Activated CD4-positive, alpha-beta T cell treated with anti-CD3 and anti-CD28 coated beads, Interleukin-2, amount 10 ng/mL, durations not matched to agents 7 days and 5 days (primary cell): Measurements from ENCODE around the gene SETD2. TPM values are rescaled to one million over a fixed set of nuclear protein-coding genes. Genes with fewer than 3 reads are reported as not detected.
"Not testable (repeated sequence)": the region's sequence is repeated elsewhere in the genome, so short reads cannot be mapped to it uniquely, and the experiment has no call there.

Source experiments
- CTCF ChIA-PET: fragments of 350-600 bp; sonication (Branson Sonifier 250); formaldehyde crosslinking; loops from one replicate; lab custom pipeline; 2021; ENCODE audit warnings: antibody characterized with exemption; lab: Charles Lee
- POLR2A ChIA-PET: fragments of 350-600 bp; sonication (Branson Sonifier 250); formaldehyde crosslinking; loops from one replicate; lab custom pipeline; 2021; ENCODE audit warnings: antibody characterized with exemption; lab: Charles Lee
- DNase-seq: peaks from one replicate; pipeline ENCODE4 v3.0.0-alpha.2; 2020
- H3K27ac Mint-ChIP-seq: one replicate; pipeline ENCODE4 v1.8.0; 2021; ENCODE audit warnings: mild to moderate bottlenecking, moderate library complexity, mixed read lengths
- H3K27me3 Mint-ChIP-seq: one replicate; pipeline ENCODE4 v1.8.0; 2021; ENCODE audit warnings: mixed read lengths
- H3K36me3 Mint-ChIP-seq: one replicate; pipeline ENCODE4 v1.8.0; 2021; ENCODE audit warnings: low read depth, mixed read lengths
- H3K4me1 Mint-ChIP-seq: one replicate; pipeline ENCODE4 v1.8.0; 2021; ENCODE audit warnings: mixed read lengths
- H3K4me3 Mint-ChIP-seq: one replicate; pipeline ENCODE4 v1.8.0; 2021; ENCODE audit warnings: mild to moderate bottlenecking, moderate library complexity, mixed read lengths
- H3K9me3 Mint-ChIP-seq: one replicate; pipeline ENCODE4 v1.8.0; 2021; ENCODE audit warnings: mixed read lengths
- total RNA-seq, 2 experiments: library from RNA; stranded (reverse); gene quantifications; one replicate each; pipeline ENCODE4 v1.2.3, GENCODE V29; 2021

Gene SETD2
- total RNA-seq, 2 experiments from 2014 or later: 44.4 to 48.3 TPM

DNA sequence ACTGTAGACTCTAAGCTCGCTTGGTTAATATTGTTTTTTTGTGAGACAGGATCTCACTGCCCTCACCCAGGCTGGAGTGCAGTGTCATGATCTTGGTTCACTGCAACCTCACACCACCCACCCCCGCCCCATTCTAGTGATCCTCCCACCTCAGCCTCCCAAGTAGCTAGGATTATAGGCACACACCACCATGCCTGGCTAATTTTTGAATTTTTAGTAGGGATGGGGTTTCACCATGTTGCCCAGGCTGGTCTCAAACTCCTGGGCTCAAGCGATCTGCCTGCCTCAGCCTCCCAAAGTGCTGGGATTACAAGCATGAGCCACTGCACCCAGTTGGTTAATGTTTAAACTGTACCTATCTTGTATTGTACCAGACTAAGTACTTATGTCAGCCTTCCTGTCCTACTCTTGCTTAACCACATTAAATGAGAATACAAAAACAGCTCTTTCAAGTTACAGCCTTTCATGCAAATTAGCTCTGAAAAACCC is 22.9 kb downstream of the SETD2 start:
- peak overlapping the region; percentile 72 for H3K27ac Mint-ChIP-seq
- H3K36me3 Mint-ChIP-seq, POLR2A ChIA-PET, H3K27me3 Mint-ChIP-seq, H3K9me3 Mint-ChIP-seq: not testable (repeated sequence)
- peaks cover 37% of the 10 kb centered on the region for H3K4me1 Mint-ChIP-seq
- CTCF ChIA-PET: interaction anchor here (1.3 kb wide), 1 partner anchor 23 kb away, joined by 3 read pairs; the partner anchor contains the start of gene SETD2
- H3K4me3 Mint-ChIP-seq: peak overlapping the region; percentile 22
- DNase-seq: peak; percentile 16

DNA sequence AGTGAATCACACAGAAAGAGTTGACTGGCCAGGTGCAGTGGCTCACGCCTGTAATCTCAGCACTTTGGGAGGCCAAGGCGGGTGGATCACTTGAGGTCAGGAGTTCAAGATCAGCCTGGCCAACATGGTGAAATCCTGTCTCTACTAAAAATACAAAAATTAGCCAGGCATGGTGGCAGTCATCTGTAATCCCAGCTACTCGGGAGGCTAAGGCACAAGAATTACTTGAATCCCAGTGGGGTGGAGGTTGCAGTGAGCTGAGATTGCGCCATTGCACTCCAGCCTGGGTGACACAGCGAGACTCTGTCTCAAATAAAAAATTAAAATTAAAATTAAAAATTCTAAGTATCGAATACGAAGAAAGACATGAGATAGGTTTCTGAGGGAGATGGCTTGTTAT is 23.4 kb downstream of the SETD2 start:
- CTCF ChIA-PET, H3K9me3 Mint-ChIP-seq, H3K27ac Mint-ChIP-seq, H3K27me3 Mint-ChIP-seq, POLR2A ChIA-PET, H3K36me3 Mint-ChIP-seq, DNase-seq, H3K4me3 Mint-ChIP-seq: not testable (repeated sequence)
- H3K4me1 Mint-ChIP-seq: peaks cover 41% of the 10 kb centered on the region

DNA sequence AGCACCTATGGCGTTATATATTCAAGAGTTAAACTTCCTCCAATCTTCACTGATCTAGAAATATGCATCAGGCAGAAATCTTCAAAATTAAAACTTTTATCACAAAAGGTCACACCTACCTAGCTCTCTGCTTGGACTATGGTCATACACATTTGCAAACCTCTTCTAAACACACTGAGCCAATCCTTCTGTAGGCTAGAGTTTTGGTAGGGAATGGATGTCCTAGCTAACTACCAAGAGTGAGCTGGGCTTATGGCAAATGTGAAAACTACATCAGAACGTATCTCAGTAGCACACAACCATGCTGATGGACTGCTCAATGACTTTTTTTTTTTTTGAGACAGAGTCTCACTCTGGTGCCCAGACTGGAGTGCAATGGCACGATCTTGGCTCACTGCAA is 29.6 kb downstream of the SETD2 start:
- POLR2A ChIA-PET: no interaction called here
- H3K36me3 Mint-ChIP-seq: peaks cover 9% of the 10 kb centered on the region
- H3K4me3 Mint-ChIP-seq: no peak overlapping the region
- H3K27ac Mint-ChIP-seq: no peak overlapping the region
- H3K27me3 Mint-ChIP-seq: no peaks in the 10 kb centered on the region
- no peaks in the 10 kb centered on the region for H3K9me3 Mint-ChIP-seq
- CTCF ChIA-PET: interaction anchor here (0.6 kb wide), 4 partner anchors 26 to 1790 kb away, joined by 3 to 6 read pairs (median 5); no protein-coding TSS in a partner anchor
- no peak for DNase-seq
- peaks cover 39% of the 10 kb centered on the region for H3K4me1 Mint-ChIP-seq

DNA sequence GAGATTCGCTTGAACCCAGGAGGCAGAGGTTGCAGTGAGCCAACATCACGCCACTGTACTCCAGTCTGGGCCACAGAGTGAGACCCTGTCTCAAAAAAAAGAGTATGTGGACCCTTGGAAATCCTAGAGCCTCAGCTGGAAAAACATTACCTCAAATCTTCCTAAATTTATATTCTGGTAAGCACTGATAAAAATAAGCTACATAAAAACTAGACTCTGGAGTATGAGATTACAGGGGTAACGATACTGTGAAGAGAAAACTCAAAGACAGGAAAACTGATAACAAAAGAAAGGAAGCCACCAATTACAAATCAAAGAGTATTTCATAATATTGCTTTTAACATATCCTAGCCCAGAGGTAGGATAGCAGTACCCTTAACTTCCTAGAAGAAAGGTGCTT is 30.3 kb downstream of the SETD2 start:
- H3K36me3 Mint-ChIP-seq: peaks cover 9% of the 10 kb centered on the region
- H3K4me3 Mint-ChIP-seq: no peak overlapping the region
- POLR2A ChIA-PET: no interaction called here
- no peaks in the 10 kb centered on the region for H3K27me3 Mint-ChIP-seq
- no peaks in the 10 kb centered on the region for H3K9me3 Mint-ChIP-seq
- no peak for DNase-seq
- no peak overlapping the region for H3K27ac Mint-ChIP-seq
- CTCF ChIA-PET: no interaction called here
- H3K4me1 Mint-ChIP-seq: peaks cover 38% of the 10 kb centered on the region

DNA sequence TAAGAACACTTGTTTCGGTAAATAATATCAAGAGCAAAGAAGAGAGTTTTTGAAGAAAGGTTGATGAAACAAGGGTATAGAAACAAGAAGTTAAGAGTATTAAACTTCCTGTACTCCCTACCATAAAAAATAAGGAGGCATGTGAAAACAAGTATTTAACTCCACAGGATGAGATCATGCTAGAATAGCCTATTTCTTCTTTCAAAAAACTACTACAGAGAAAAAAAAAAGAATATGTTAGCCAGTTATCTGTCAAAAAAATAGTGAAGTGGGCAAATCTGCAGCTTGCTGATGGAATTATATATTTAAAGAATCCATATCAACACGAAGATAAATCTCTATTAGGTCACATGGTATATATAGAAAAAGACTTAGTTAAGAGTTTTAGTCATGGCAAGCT is 33.4 kb downstream of the SETD2 start:
- Mint-ChIP-seq H3K4me3 (no peak overlapping the region), H3K4me1 (peaks cover 37% of the 10 kb centered on the region), H3K27ac (no peak overlapping the region), H3K9me3 (no peaks in the 10 kb centered on the region), H3K27me3 (no peaks in the 10 kb centered on the region), H3K36me3 (peaks cover 19% of the 10 kb centered on the region)
- ChIA-PET CTCF (interaction anchor here (0.5 to 0.6 kb wide), 2 partner anchors 139 to 168 kb away, joined by 5 to 7 read pairs; no protein-coding TSS in a partner anchor), POLR2A (interaction anchor here (0.6 kb wide), 1 partner anchor 163 kb away, joined by 3 read pairs; no protein-coding TSS in a partner anchor)
- no peak for DNase-seq

DNA sequence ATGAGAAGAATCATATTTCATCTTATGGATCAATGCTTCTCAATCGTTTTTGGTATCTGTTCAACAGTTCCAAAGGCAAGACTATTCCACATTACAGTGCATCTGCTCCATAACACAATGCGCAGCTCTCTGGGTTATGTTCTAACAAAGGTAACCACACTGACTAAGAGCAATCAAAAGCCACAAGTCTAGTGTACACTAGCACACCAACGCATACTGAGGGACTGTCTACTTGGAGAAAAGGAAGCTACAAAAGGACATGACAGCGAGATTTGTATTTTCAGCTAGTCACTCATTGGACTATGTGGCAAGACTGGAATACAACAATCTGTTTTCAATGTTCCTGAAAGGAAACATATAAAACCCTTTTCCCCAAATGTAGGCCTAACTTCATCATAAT is 35.8 kb downstream of the SETD2 start:
- Mint-ChIP-seq H3K9me3 (no peaks in the 10 kb centered on the region), H3K27ac (no peak overlapping the region), H3K36me3 (peaks cover 38% of the 10 kb centered on the region), H3K4me3 (no peak overlapping the region), H3K4me1 (peaks cover 25% of the 10 kb centered on the region), H3K27me3 (no peaks in the 10 kb centered on the region)
- CTCF ChIA-PET: interaction anchor here (0.5 kb wide), 1 partner anchor 19 kb away, joined by 3 read pairs; no protein-coding TSS in a partner anchor
- POLR2A ChIA-PET: no interaction called here
- DNase-seq: no peak

DNA sequence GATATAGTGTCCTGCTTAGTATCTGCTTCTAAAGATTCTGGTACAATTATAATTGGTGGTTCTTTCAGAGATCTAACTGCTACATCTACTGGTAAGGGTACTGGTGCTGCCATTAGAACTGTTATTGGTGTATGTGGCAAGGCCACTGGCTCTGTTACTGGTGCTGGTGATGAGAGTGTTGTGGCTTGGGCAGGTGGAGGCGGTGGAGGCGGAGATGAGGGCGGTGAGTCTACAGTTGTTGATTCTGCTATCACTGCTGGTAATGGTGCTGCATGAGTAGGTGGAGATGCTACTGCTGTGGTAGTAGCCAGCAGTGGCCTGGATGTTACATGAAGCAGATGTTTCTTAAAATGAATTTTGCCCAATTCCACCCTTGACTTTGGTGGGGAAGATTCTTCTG is 40.1 kb downstream of the SETD2 start:
- no peak for DNase-seq
- ChIA-PET CTCF (interaction anchor here (1.1 kb wide), 1 partner anchor 11 kb away, joined by 3 read pairs; no protein-coding TSS in a partner anchor), POLR2A (no interaction called here)
- Mint-ChIP-seq H3K27ac (no peak overlapping the region), H3K36me3 (peaks cover 68% of the 10 kb centered on the region), H3K27me3 (no peaks in the 10 kb centered on the region), H3K4me1 (peaks cover 33% of the 10 kb centered on the region), H3K4me3 (no peak overlapping the region), H3K9me3 (peaks cover 7% of the 10 kb centered on the region)

DNA sequence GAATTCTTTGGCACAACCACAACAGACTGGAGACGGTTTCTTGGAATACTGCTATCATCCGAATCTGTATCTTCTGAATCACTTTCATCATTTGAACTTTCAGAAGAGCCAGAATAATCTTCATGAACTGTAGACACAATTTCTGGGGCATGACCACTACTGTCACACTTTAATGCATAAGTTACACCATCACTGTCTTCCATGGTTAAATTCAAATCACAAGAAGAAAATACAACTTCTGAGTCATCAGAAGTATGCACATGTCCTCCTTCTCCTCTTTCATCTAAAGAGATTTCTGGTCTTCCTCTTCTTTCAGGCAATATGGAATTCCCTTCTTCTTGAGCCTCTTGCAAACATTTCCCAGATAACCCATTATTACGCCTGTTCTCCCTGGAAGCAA is 42.5 kb downstream of the SETD2 start:
- Mint-ChIP-seq H3K9me3 (peaks cover 7% of the 10 kb centered on the region), H3K4me1 (peaks cover 34% of the 10 kb centered on the region), H3K27me3 (no peaks in the 10 kb centered on the region), H3K4me3 (no peak overlapping the region), H3K27ac (no peak overlapping the region), H3K36me3 (peaks cover 74% of the 10 kb centered on the region)
- POLR2A ChIA-PET: no interaction called here
- CTCF ChIA-PET: no interaction called here
- no peak for DNase-seq

DNA sequence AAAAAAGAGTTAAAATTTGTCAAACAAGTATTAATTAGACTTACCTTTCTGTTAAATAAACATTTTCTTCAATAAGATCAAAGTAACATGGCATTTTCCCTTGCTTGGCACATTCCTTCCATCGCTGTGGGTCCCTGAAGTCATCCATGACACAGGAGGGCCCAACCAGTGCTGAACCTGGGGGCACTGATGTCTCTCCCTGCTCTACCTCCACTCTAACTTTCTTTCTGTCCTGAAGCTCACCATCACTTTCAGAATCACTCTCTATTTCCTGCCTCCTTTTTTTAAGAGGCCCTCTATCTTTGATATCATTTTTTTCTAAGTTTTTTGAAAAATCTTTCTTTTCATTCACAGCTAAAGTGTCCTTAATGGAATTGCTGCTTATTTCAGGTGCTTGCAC is 43.8 kb downstream of the SETD2 start:
- Mint-ChIP-seq H3K4me3 (no peak overlapping the region), H3K4me1 (peaks cover 32% of the 10 kb centered on the region), H3K9me3 (peaks cover 7% of the 10 kb centered on the region), H3K27ac (peak overlapping the region; percentile 63), H3K36me3 (peaks cover 68% of the 10 kb centered on the region), H3K27me3 (no peaks in the 10 kb centered on the region)
- DNase-seq: no peak
- ChIA-PET POLR2A (no interaction called here), CTCF (no interaction called here)

DNA sequence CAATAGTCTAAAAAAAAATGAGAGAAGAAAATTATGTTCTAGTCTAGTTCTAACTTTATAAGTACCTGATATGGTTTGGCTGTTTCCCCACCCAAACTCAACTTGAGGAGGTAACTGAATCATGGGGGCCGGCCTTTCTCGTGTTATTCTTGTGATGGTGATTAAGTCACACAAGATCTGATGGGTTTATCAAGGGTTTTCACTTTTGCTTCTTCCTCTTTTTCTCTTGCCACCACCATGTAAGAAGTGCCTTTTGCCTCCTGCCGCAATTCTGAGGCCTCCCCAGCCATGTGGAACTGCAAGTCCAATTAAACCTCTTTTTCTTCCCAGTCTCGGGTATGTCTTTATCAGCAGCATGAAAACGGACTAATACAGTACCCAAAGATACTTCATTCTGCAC is 44.5 kb downstream of the SETD2 start:
- Mint-ChIP-seq H3K27ac (peak overlapping the region; percentile 4), H3K36me3 (peaks cover 67% of the 10 kb centered on the region), H3K4me1 (peaks cover 32% of the 10 kb centered on the region)
- H3K9me3 Mint-ChIP-seq, POLR2A ChIA-PET, H3K27me3 Mint-ChIP-seq, H3K4me3 Mint-ChIP-seq, DNase-seq, CTCF ChIA-PET: not testable (repeated sequence)

DNA sequence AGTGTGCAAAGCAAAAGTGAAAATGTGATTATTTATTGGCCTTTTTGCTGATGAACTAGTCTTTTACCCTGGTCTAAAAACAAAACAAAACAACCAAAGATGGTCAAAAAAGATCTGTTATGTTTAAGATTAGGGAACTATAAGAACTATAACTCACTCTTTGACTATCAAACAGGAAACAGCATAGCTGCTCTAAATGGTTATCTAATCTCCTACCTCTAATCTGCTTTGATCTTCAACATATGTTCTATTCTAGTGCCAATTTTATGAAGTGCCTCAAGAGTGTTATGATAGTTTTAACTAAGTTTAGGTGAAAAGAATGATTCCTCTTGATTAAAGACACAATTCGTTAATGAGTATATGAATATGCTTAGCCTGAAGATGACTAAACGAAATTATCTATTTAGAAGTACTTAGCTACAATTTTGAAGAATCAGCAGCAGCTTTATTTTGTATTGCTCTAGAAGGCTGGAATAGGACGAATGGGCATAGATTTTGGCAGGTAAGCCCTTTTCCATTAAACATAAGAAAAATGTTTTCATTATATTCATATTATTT is 46.0 kb downstream of the SETD2 start:
- peaks cover 32% of the 10 kb centered on the region for H3K4me1 Mint-ChIP-seq
- peaks cover 66% of the 10 kb centered on the region for H3K36me3 Mint-ChIP-seq
- no peak for DNase-seq
- peaks cover 7% of the 10 kb centered on the region for H3K9me3 Mint-ChIP-seq
- CTCF ChIA-PET: no interaction called here
- POLR2A ChIA-PET: no interaction called here
- H3K27me3 Mint-ChIP-seq: no peaks in the 10 kb centered on the region
- peak overlapping the region; percentile 68 for H3K27ac Mint-ChIP-seq
- H3K4me3 Mint-ChIP-seq: no peak overlapping the region

DNA sequence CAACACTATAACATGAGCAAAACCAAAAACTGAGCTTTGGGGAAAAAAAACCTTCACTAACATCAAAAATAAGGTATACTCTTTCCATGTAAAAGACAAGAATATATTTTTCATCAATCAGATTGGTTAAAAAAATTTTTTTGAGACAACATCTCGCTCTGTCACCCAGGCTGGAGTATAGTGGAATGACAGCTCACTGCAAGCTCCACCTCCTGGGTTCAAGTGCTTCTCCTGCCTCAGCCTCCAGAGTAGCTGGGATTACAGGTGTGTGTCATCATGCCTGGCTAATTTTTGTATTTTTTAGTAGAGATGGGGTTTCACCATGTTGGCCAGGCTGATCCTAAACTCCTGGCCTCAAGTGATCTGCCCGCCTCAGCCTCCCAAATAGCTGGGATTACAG is 48.4 kb downstream of the SETD2 start:
- not testable (repeated sequence) for H3K4me3 Mint-ChIP-seq

DNA sequence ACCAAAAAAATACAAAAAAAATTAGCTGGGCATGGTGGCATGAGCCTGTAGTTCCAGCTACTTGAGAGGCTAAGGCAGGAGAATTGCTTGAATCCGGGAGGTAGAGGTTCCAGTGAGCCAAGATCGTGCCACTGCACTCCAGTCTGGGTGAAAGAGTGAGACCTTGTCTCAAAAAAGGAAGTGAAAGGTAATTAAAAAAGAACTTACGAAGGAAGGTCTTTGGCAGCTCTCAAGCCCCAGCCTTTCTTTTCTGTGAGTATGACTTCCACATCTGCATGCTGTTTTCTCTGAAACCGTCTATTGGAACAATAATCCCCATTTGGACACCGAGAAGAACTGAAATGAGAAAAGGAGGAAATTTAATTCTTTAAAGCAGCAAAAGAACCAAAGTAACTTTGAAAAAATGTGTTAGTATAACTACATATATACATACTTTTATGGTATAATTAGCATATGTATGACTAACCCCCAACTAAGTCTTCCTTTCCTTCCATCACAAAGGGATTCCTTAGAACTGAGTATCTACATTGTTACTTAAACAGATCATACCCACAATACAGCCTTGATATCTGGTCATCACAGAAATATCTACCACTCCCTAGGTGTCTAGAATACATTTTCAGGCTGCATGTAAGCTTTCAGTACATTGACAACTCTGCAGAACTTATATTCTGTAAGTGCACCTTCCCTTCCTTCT is 50.1 kb downstream of the SETD2 start:
- Mint-ChIP-seq H3K9me3 (no peaks in the 10 kb centered on the region), H3K27me3 (no peaks in the 10 kb centered on the region), H3K4me1 (peaks cover 9% of the 10 kb centered on the region), H3K27ac (no peak overlapping the region), H3K36me3 (peaks cover 48% of the 10 kb centered on the region), H3K4me3 (no peak overlapping the region)
- ChIA-PET POLR2A (no interaction called here), CTCF (no interaction called here)
- no peak for DNase-seq

More for the DNA sequence above, 48.4 kb downstream of the SETD2 start:
- Mint-ChIP-seq H3K4me1 (peaks cover 20% of the 10 kb centered on the region), H3K36me3 (peaks cover 53% of the 10 kb centered on the region)
- H3K27me3 Mint-ChIP-seq, DNase-seq, POLR2A ChIA-PET, H3K9me3 Mint-ChIP-seq, H3K27ac Mint-ChIP-seq: not testable (repeated sequence)
- CTCF ChIA-PET: interaction anchor here (1.2 kb wide), 1 partner anchor 16 kb away, joined by 3 read pairs; no protein-coding TSS in a partner anchor
